Chondrocyte (in vitro differentiated cells): ENCODE results near the gene XRCC6. TPM values are rescaled to one million over a fixed set of nuclear protein-coding genes. Genes with fewer than 3 reads are reported as not detected.

Experiments
- DNase-seq: peaks from one replicate; pipeline ENCODE4 v3.0.0; 2021; ENCODE audit warnings: mixed read lengths, low spot score
- H3K27ac Mint-ChIP-seq: one replicate; pipeline ENCODE4 v1.8.0; 2021; ENCODE audit warnings: mild to moderate bottlenecking, moderate library complexity, mixed read lengths; ENCODE audit not compliant: unreplicated experiment
- H3K27me3 Mint-ChIP-seq: 2 replicates; pipeline ENCODE4 v1.8.0; 2021; ENCODE audit warnings: low read depth, mixed read lengths
- H3K36me3 Mint-ChIP-seq: 2 replicates; pipeline ENCODE4 v1.8.0; 2021; ENCODE audit warnings: low read depth, mixed read lengths
- H3K4me1 Mint-ChIP-seq: 2 replicates; pipeline ENCODE4 v1.8.0; 2021; ENCODE audit warnings: low read depth, mild to moderate bottlenecking, mixed read lengths
- H3K4me3 Mint-ChIP-seq: one replicate; pipeline ENCODE4 v1.8.0; 2021; ENCODE audit warnings: mild to moderate bottlenecking, moderate library complexity, mixed read lengths; ENCODE audit not compliant: unreplicated experiment
- H3K9me3 Mint-ChIP-seq: 2 replicates; pipeline ENCODE4 v1.8.0; 2021; ENCODE audit warnings: low read depth, mixed read lengths
- CTCF ChIP-seq: fragments of 200-600 bp; sonication (generic); IDR thresholded peaks from 2 replicates; pipeline ENCODE4 v1.5.0; 2021; ENCODE audit warnings: antibody characterized with exemption, mild to moderate bottlenecking, moderate library complexity
- total RNA-seq: library from RNA; stranded (reverse); gene quantifications from 3 replicates; pipeline ENCODE4 v1.2.1, GENCODE V29; 2021

Gene XRCC6
- total RNA-seq, 1 donor from 2014 or later: 161 TPM

- DNase-seq: no peak
- Mint-ChIP-seq H3K9me3 (no peaks in the 10 kb centered on the region), H3K4me1 (peaks cover 6% of the 10 kb centered on the region), H3K4me3 (no peak overlapping the region), H3K27ac (no peak overlapping the region), H3K27me3 (no peaks in the 10 kb centered on the region), H3K36me3 (peaks cover 27% of the 10 kb centered on the region)
- no peak for TF ChIP-seq CTCF
Observed at GRCh38 chr22:41579997-41580355, 41.1 kb upstream of the XRCC6 start.

GRCh38 chr22:41582694-41583093, 38.4 kb upstream of the XRCC6 start:
- TF ChIP-seq CTCF: no peak
- no peak for DNase-seq
- Mint-ChIP-seq H3K36me3 (peaks cover 27% of the 10 kb centered on the region), H3K27ac (peak overlapping the region; percentile 30), H3K27me3 (no peaks in the 10 kb centered on the region), H3K4me3 (no peak overlapping the region), H3K9me3 (no peaks in the 10 kb centered on the region), H3K4me1 (peaks cover 10% of the 10 kb centered on the region)

GRCh38 chr22:41584881-41585280, 36.2 kb upstream of the XRCC6 start:
- H3K9me3 Mint-ChIP-seq: no peaks in the 10 kb centered on the region
- TF ChIP-seq CTCF: no peak

GRCh38 chr22:41585898-41586297, 35.2 kb upstream of the XRCC6 start:
- Mint-ChIP-seq H3K27ac (no peak overlapping the region), H3K4me3 (no peak overlapping the region), H3K36me3 (peaks cover 19% of the 10 kb centered on the region)

More at GRCh38 chr22:41584881-41585280, 36.2 kb upstream of the XRCC6 start:
- Mint-ChIP-seq H3K27me3 (no peaks in the 10 kb centered on the region), H3K4me3 (no peak overlapping the region), H3K36me3 (peaks cover 21% of the 10 kb centered on the region), H3K4me1 (peaks cover 26% of the 10 kb centered on the region), H3K27ac (no peak overlapping the region)
- DNase-seq: no peak

DNA sequence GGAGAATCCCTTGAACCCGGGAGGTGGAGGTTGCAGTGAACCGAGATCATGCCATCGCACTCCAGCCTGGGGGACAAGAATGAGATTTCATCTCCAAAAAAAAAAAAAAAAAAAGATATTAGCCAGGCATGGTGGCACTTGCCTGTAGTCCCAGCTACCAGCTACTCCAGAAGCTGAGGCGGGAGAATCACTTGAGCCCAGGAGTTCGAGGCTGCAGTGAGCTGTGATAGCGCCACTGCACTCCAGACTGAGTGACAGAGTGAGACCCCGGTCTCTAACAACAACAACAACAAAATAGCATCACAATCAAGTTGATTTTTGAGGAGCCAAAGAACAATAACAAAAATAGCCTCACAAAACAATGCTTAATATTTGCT, 33.8 kb upstream of the XRCC6 start:
- DNase-seq: no peak
- H3K9me3 Mint-ChIP-seq: no peaks in the 10 kb centered on the region
- H3K4me1 Mint-ChIP-seq: peaks cover 25% of the 10 kb centered on the region
- peaks cover 17% of the 10 kb centered on the region for H3K36me3 Mint-ChIP-seq
- no peak overlapping the region for H3K4me3 Mint-ChIP-seq
- no peaks in the 10 kb centered on the region for H3K27me3 Mint-ChIP-seq
- no peak for TF ChIP-seq CTCF
- H3K27ac Mint-ChIP-seq: no peak overlapping the region

More at GRCh38 chr22:41585898-41586297, 35.2 kb upstream of the XRCC6 start:
- Mint-ChIP-seq H3K27me3 (no peaks in the 10 kb centered on the region), H3K9me3 (no peaks in the 10 kb centered on the region), H3K4me1 (peaks cover 26% of the 10 kb centered on the region)
- DNase-seq: no peak
- TF ChIP-seq CTCF: no peak
